ENCODE data around the gene TBC1D8B.
"Not testable (repeated sequence)": the region's sequence is repeated elsewhere in the genome, so short reads cannot be mapped to it uniquely, and the experiment has no call there.

GRCh38 chrX:106769288-106769687, 33.2 kb upstream of the TBC1D8B start:
- TF ChIP-seq RFX5 (IDR thresholded peaks at IDR 0.05; ENCODE audit: low read depth, low read length); NFRKB (IDR thresholded peaks at IDR 0.05); MEF2D (CRISPR knock-in tag; IDR thresholded peaks at IDR 0.05); ZZZ3 (CRISPR knock-in tag; IDR thresholded peaks at IDR 0.05; ENCODE audit: borderline replicate concordance); ZBTB44 (CRISPR knock-in tag; IDR thresholded peaks at IDR 0.05); HMGXB4 (CRISPR knock-in tag; IDR thresholded peaks at IDR 0.05; ENCODE audit: borderline replicate concordance in 1 of 2, low read depth in 1 of 2); CTCF (CRISPR knock-in tag; IDR thresholded peaks at IDR 0.05): not testable (repeated sequence)

Measured in HepG2 (cell line).